GDM1 (cell line): ENCODE measurements around the gene LRCH3.
A peak's percentile ranks its signal among the peaks of the same experiment; 100 is the strongest.
"Not testable (repeated sequence)": the region's sequence is repeated elsewhere in the genome, so short reads cannot be mapped to it uniquely, and the experiment has no call there.

Experiments
- DNase-seq: peaks from one replicate; lab custom pipeline; 2025; lab: John Stamatoyannopoulos, UW

LRCH3 gene

DNA sequence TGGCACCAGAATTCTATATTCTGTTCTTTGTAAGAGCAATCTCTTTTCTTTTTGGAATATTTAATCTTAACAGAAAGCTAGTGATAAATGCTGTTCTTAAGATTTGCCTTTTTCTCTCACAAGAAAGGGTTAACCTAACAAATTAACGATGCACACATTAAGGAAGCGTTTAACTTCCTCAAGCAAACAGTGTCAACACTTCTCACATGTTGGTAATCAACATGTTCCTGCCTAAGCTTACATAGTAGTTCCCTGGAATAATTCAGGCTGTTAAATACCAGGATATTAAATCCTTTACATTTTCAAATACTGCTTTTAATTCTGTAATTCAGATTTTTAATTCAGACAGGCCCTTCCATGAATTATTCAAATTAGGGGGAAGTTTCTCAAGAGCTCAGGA lies 91.5 kb downstream of the LRCH3 start:
- DNase-seq, result no peak

- no peak for DNase-seq
Observed at GRCh38 chr3:197883541-197883940, 92.5 kb downstream of the LRCH3 start.

DNA sequence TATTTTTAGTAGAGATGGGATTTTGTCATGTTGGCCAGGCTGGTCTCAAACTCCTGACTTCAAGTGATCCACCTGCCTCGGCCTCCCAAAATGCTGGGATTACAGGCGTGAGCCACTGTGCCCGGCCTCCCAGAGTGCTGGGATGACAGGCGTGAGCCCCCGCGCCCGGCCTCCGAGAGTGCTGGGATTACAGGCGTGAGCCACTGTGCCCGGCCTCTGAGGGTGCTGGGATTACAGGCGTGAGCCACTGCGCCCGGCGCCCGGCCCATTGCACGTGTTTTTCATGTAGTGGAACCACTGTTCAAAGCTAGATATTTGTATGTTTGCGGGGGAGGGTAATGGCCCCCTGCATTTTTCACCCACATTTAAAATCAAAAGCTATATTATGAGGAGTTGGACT lies 93.3 kb downstream of the LRCH3 start:
- not testable (repeated sequence) for DNase-seq

DNA sequence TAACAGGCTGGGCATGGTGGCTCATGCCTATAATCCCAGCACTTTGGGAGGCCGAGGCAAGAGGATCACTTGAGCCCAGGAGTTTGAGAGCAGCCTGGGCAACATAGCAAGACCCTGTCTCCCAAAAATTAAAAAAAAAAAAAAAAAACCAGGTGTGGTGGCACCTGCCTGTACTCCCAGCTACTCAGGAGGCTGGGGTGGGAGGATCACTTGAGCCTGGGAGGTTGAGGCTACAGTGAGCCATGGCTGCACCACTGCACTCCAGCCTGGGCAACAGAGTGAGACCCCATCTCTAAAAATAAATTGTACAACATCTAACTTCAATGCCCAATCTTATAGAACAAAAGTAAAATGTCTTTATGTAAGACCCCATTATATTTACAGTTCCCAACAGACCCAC lies 95.0 kb downstream of the LRCH3 start:
- DNase-seq, result not testable (repeated sequence)

DNA sequence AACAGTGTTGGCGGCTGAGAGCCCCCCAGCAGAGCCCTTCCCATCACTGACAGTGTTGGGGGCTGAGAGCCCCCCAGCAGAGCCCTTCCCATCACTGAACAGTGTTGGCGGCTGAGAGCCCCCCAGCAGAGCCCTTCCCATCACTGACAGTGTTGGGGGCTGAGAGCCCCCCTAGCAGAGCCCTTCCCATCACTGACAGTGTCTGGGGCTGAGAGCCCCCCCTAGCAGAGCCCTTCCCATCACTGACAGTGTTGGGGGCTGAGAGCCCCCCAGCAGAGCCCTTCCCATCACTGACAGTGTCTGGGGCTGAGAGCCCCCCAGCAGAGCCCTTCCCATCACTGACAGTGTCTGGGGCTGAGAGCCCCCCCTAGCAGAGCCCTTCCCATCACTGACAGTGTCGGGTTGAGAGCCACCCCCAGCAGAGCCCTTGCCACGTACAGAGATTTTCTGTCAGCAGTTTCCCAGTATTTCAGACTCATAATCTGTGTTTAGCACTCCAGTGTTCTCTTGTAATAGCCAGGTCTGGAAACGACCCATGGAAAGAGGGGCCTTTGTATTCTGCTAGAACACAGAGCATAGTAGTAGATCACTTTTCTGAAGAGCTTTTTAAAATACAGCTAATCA lies 96.5 kb downstream of the LRCH3 start:
- DNase-seq, result not testable (repeated sequence)

DNA sequence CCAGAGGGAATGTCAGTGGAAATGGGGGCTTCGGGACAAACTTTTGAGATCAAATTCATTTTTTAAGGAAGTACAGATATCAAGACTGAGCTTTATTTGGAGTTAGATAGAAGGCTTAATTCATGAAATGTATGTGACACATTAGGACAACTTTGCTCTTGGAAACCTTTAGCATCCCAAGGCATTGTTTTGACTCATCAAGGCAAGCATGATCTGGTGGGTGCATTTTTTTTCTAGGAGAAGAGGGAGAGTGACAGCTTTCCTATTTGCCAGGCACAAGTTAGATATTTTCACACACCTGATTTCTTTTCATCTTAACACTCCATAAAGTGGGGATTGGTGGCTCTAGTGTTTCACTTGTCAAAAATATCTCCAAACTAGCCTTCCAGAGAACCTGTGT lies 97.5 kb downstream of the LRCH3 start:
- DNase-seq, result no peak

DNA sequence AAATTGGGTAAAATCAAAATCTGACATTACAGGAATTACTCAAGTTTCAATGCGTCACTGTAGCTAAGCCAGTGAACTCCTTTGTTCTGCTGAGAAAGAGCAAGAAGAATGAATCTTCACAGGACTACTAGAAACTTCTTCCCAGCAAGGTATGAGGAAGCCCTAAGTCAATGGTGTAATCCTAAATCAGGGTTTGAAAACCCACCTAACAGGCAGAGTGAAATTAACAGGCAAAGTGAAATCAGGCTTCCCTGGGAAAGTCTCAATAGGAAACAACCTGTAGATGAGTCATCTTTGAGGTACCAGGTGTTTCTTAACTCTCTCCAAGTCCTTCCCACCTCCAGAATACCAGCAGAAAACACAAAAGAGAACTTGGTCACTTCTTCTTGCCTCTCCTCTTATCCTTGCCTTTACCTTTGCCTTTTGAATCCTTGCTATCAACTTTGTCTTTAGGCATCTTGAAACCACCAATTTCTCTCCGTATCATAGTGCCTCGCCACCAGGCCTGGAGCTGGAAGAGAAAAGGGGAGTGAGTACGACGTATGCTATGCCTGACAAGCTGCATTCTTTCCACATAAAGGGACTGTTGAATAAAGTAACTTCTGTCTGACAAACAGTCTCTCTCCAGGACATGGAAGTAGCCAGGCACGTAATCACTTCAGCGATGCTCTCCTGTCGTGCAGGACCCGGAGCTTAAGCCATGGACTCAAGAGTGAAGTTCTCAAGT lies 98.3 kb downstream of the LRCH3 start:
- no peak for DNase-seq

DNA sequence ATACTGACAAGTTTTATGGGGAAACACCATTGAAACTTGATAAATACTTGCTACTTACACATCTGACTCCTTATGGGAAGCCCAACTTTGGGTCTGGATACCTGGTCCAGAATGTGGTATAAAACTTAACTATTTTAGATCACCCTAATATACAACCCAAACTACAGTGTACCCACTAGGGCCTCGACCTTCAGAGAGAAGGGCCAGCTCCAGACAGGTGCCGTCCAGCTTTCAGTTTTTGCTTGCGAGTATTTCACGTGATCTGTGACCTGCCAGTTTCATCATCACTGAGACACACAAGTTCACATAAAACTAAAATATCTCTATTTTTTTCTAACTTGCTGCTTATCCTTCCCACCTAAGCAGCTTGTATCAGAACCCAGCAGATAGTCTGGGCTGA lies 99.6 kb downstream of the LRCH3 start:
- no peak for DNase-seq

DNA sequence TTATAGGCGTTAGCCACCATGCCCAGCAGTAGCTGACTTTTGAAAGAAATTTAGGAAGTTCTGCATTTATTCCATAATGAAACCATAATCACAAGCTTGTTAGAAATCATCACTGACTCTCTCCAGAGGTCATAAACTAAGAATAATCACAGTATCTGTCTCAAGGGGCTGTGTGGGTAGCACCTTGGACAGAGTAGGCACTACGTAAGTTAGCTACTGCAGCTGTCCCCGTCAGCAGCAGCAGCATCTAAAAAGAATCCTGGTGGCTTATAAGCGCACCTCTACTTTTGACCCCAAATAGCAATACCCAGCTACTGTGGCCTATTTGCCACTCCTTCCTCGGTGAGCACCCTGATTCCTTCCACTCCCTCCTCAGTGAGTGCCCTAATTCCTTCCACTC lies 101.1 kb downstream of the LRCH3 start:
- no peak for DNase-seq

GRCh38 chr3:197896421-197896820 lies 105.4 kb downstream of the LRCH3 start:
- DNase-seq, result no peak

DNA sequence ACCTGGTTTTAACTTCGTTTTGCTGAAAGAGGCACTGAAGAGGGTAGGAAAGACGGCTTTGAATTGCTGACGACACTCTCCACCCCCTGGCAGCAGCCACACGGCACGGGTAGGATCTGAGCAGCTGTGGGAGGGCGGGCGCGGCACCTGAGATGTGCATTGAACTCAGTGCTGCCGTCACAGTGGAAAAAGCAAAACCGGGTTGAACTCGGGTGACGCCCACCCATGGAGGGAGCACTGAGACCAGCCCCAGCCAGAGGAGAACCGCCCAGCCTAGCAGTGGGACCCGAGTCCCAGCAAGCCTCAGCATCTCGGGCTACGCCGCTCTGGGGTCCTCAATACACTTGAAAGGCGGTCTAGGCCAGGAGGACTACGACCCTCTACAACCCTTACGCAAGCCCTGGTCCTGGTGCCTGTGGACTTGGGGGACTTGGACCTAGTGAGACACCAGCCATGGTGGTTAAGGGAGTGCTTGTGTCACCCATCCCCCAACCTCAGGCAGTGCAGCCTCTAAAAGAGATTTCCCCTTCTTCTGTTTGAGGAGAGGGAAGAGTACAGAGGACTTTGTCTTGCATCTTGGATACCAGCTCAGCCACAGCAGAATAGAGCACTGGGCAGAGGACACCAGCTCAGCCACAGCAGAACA lies 108.9 kb downstream of the LRCH3 start:
- no peak for DNase-seq

DNA sequence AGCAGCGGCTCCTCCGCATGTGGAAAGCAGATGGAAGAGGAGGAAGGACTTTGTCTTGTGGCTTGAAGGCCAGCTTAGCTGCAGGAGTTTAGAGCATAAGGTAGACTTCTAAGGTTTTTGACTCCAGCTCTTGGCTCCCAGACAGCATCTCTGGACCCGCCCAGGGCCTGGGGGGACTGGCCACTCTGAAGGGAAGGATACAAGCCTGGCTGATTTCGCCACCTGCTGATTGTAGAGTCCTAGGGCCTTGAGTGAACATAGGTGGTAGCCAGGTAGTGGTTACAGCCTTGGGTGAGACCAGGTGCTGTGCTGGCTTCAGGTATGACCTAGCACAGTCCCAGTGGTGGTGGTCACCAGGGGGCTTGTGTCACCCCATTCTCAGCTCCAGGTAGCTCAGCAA lies 110.6 kb downstream of the LRCH3 start:
- DNase-seq, result no peak

DNA sequence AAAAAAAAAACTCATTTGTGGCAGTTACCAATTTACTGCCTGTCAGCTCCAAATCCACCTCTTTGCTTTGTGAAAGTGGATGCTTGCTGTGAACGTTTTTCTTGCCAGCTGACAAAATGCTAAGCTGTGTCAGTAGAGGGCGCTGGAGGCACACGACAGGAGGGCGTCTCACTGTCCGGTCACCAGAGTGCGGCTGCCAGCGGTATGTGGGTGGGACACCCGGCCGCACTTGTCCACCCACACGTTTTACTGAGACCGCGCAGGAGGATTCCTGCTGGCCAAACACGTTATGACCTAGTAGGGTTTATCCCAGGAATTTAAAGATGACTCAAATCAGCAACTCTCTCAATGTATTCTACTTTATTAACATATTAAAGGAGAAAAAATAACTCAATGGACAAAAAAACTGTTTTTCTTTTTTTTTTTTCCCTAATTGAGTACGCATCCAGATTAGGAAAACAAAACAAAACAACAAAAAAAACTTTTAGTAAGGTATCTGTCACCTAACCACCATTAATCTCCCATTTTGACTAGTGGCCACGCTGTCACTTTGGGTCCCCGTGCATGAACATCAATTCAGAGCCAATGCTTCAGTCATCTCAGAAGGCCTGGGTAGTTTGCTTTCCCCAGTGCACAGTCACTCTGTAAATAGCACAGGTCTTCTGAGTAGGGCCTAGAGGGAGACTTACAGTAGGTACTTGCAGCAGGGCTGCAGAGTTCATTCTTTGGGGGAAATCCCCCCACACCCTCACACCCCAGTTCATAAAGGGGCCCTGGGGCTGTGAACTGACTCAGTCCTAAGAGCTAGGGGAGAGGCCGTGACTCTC lies 115.2 kb downstream of the LRCH3 start:
- DNase-seq, result peak; percentile 40

- DNase-seq, result no peak
Observed at GRCh38 chr3:197906850-197907187, 115.8 kb downstream of the LRCH3 start.

GRCh38 chr3:197907196-197907595 lies 116.1 kb downstream of the LRCH3 start:
- DNase-seq, result no peak

GRCh38 chr3:197908550-197908949 lies 117.5 kb downstream of the LRCH3 start:
- not testable (repeated sequence) for DNase-seq

- no peak for DNase-seq
Observed at GRCh38 chr3:197908957-197909701, 118.1 kb downstream of the LRCH3 start.

DNA sequence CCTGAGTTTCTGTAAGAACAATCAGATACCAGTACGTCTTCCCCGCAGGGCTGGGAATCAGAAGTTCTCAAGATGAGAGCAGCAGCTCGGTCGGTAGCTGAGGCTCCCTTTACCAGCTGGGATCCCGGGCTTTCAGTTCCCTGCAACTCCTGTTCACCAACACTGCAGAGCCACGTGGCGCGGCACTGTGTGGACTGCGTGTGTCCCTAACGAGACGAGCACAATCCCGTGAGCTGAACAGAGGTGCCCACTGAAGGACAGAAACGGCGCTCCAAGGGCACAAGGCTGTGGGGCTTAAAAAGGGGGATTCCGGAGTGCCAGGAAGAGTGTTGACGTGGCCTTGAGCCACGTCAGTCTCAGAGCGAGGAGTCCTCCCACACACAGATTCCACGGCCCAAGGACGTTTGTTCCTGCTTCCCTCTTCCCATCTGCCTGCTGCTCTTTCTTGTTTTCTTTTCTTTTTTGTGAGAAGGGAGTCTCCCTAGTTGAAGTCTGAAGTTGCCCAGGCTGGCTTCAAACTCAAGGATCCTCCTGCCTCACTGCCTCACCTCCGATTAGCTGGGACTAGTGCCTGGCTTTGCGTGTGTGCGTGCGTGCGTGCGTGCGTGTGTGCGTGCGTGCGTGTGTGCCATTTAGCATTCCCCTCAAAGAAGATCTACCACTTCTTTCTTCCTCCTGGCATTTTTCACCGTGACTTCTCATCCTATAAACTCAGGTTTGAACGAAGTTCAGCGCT lies 121.9 kb downstream of the LRCH3 start:
- DNase-seq, result no peak

DNA sequence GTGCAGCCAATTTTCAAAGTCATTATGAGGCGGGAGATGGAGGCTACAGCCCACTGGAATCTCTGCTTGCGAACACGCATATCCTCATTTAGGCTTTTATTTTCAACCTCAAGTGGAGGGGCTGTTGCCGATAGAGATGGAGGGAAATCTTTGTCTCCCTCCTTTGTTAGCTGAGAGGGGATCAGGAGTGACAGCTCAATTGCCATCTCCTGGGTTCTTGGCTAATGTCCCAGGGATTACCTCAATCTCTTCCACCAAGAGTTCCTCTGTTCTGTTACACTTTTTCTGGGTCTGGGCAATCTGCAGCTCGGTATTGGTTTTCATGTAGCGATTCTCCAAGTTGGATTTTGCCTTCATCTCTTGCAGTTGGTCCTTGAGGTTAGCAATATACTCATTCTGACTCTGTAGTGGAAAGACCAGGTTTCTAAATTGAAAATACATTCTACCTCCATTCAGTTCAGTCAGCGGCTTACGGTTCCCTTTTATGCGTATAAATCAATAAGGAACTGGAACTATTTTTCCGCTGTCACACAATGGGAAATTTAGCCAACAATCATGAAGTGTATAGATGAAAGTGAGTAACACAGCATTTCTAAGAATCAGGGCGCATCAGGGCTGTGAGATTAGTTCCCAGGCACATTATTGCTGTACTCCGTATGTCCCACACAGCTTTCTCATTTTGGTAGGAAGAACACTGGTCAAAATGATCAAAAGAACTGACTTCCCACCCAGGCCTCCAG lies 122.8 kb downstream of the LRCH3 start:
- DNase-seq, result no peak
